MM.1S (cell line): Measurements from ENCODE around the gene HSPB7.
A peak's percentile ranks its signal among the peaks of the same experiment; 100 is the strongest.

Source experiments
- DNase-seq: peaks from one replicate; pipeline ENCODE4 v3.0.0-alpha.2; 2015
- H2AFZ ChIP-seq: fragments of 300-600 bp; sonication (generic); 2 replicates; pipeline ENCODE4 v1.6.0; 2016; ENCODE audit warnings: antibody characterized with exemption, low read length
- H3F3A ChIP-seq: fragments of 300-600 bp; sonication (generic); 2 replicates; pipeline ENCODE4 v1.6.1; 2016; ENCODE audit warnings: mild to moderate bottlenecking, antibody characterized with exemption, low read length, moderate library complexity, mixed read lengths; ENCODE audit not compliant: insufficient read depth
- H3K27ac ChIP-seq: fragments of 300-600 bp; sonication (generic); 2 replicates; pipeline ENCODE4 v1.5.1; 2016; ENCODE audit warnings: mild to moderate bottlenecking, low read length
- H3K27me3 ChIP-seq: fragments of 300-600 bp; sonication (generic); replicated peaks from 2 replicates; pipeline ENCODE4 v1.6.0; 2016; ENCODE audit warnings: low read length; ENCODE audit not compliant: insufficient read depth
- H3K36me3 ChIP-seq: fragments of 300-600 bp; sonication (generic); replicated peaks from 2 replicates; pipeline ENCODE4 v1.6.1; 2016; ENCODE audit warnings: mild to moderate bottlenecking, low read length, mixed read lengths; ENCODE audit not compliant: insufficient read depth
- H3K4me1 ChIP-seq: fragments of 300-600 bp; sonication (generic); 2 replicates; pipeline ENCODE4 v1.6.1; 2016; ENCODE audit warnings: low read length, mixed read lengths
- H3K4me2 ChIP-seq: fragments of 300-600 bp; sonication (generic); 2 replicates; pipeline ENCODE4 v1.6.0; 2016; ENCODE audit warnings: low read depth, low read length
- H3K4me3 ChIP-seq: fragments of 300-600 bp; sonication (generic); 2 replicates; pipeline ENCODE4 v1.5.1; 2016; ENCODE audit warnings: low read length, mixed read lengths
- H3K79me2 ChIP-seq: fragments of 300-600 bp; sonication (generic); 2 replicates; pipeline ENCODE4 v1.6.1; 2016; ENCODE audit warnings: mixed run types, low read length, mixed read lengths
- H3K9ac ChIP-seq: fragments of 300-600 bp; sonication (generic); 2 replicates; pipeline ENCODE4 v1.6.1; 2016; ENCODE audit warnings: low read length, mixed read lengths
- H3K9me2 ChIP-seq: fragments of 300-600 bp; sonication (generic); replicated peaks from 2 replicates; pipeline ENCODE4 v1.6.1; 2016; ENCODE audit warnings: mild to moderate bottlenecking, low read length, mixed read lengths; ENCODE audit not compliant: insufficient read depth
- H3K9me3 ChIP-seq: fragments of 300-600 bp; sonication (generic); replicated peaks from 2 replicates; pipeline ENCODE4 v1.6.1; 2016; ENCODE audit warnings: mild to moderate bottlenecking, low read length, mixed read lengths; ENCODE audit not compliant: insufficient read depth
- H4K20me1 ChIP-seq: fragments of 300-600 bp; sonication (generic); 2 replicates; pipeline ENCODE4 v1.6.1; 2016; ENCODE audit warnings: mild to moderate bottlenecking, low read length, moderate library complexity, mixed read lengths; ENCODE audit not compliant: insufficient read depth
- EZH2 ChIP-seq: fragments of 300-600 bp; sonication (generic); optimal IDR thresholded peaks from 2 replicates; pipeline ENCODE3; 2017; ENCODE audit warnings: low read depth, mild to moderate bottlenecking, antibody characterized with exemption, low read length, mixed read lengths
- EZH2phosphoT487 ChIP-seq: fragments of 300-600 bp; sonication (generic); IDR thresholded peaks from 2 replicates; pipeline ENCODE4 v1.6.1; 2018; ENCODE audit warnings: antibody characterized with exemption, low read length
- TF ChIP-seq, protein P1 (sequence below): fragments of 300-600 bp; sonication (generic); IDR thresholded peaks from 2 replicates; pipeline ENCODE4 v1.5.1; 2016; ENCODE audit warnings: antibody characterized with exemption, low read length, mixed read lengths

HSPB7 gene

DNA sequence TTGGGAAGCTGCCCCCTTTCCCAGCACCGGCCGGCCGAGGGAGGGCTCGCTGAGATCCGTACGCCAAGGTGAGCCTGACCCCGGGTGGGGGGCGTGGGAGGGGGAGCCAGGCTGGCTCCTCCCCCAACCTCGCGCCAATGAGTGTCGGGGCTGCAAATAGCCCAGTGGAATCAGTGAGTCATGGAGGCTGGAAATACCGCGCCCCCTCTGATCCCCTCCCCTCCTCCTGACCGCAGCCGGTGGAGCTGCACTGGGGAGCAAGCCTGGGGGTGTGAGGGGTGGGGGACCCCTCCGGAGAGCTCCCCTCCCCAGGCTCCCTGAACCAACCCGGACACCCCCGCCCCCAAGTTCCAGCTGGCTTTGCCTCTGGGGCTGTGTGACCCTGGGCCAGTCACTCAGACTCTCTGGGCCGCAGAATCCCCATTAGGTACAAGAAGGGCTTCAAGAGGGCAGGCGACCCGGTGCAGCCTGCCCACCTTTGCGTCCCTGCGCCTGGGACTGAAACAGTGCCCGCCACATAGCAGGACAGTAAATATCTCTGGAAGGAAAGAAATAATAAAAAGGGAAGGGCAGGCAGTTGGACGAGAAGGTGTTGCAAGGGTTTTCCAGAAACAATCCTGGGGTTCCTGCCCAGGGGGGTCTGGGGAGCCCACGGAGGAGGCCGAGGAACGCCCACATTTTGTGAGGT is 4.5 kb downstream of the HSPB7 start:
- H3K9ac ChIP-seq: no peak overlapping the region

GRCh38 chr1:16012590-16013219 is 5.1 kb downstream of the HSPB7 start:
- Histone ChIP-seq H3K9me3 (no peaks in the 10 kb centered on the region), H3K9ac (no peak overlapping the region), H3K9me2 (no peaks in the 10 kb centered on the region), H3K27me3 (peaks cover 29% of the 10 kb centered on the region), H4K20me1 (no peaks in the 10 kb centered on the region), H3F3A (no peaks in the 10 kb centered on the region), H3K79me2 (no peaks in the 10 kb centered on the region), H3K4me2 (peak overlapping the region; percentile 67), H2AFZ (peak overlapping the region; percentile 65), H3K4me1 (peaks cover 5% of the 10 kb centered on the region; the same call in 1 of the 2 replicates), H3K4me3 (peak overlapping the region; percentile 45), H3K36me3 (no peaks in the 10 kb centered on the region), H3K27ac (no peak overlapping the region)
- TF ChIP-seq EZH2phosphoT487 (no peak), EZH2 (no peak)
- TF ChIP-seq, protein P1, sequence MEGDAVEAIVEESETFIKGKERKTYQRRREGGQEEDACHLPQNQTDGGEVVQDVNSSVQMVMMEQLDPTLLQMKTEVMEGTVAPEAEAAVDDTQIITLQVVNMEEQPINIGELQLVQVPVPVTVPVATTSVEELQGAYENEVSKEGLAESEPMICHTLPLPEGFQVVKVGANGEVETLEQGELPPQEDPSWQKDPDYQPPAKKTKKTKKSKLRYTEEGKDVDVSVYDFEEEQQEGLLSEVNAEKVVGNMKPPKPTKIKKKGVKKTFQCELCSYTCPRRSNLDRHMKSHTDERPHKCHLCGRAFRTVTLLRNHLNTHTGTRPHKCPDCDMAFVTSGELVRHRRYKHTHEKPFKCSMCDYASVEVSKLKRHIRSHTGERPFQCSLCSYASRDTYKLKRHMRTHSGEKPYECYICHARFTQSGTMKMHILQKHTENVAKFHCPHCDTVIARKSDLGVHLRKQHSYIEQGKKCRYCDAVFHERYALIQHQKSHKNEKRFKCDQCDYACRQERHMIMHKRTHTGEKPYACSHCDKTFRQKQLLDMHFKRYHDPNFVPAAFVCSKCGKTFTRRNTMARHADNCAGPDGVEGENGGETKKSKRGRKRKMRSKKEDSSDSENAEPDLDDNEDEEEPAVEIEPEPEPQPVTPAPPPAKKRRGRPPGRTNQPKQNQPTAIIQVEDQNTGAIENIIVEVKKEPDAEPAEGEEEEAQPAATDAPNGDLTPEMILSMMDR: no peak
- DNase-seq: peak; percentile 36

More for the DNA sequence above, 4.5 kb downstream of the HSPB7 start:
- TF ChIP-seq, protein P1: no peak
- no peak for TF ChIP-seq EZH2
- TF ChIP-seq EZH2phosphoT487: no peak
- Histone ChIP-seq H3K4me2 (peak overlapping the region; percentile 67; the same call in 1 of the 2 replicates), H3K27ac (no peak overlapping the region), H3K9me2 (no peaks in the 10 kb centered on the region), H4K20me1 (no peaks in the 10 kb centered on the region), H3K27me3 (peaks cover 35% of the 10 kb centered on the region), H3K4me3 (peak overlapping the region; percentile 45), H3K9me3 (no peaks in the 10 kb centered on the region), H3F3A (no peaks in the 10 kb centered on the region), H3K4me1 (peaks cover 5% of the 10 kb centered on the region; the same call in 1 of the 2 replicates), H3K36me3 (no peaks in the 10 kb centered on the region), H3K79me2 (no peaks in the 10 kb centered on the region), H2AFZ (peak overlapping the region; percentile 65; the same call in 1 of the 2 replicates)
- DNase-seq: no peak

- Histone ChIP-seq H3F3A (no peaks in the 10 kb centered on the region), H3K79me2 (no peaks in the 10 kb centered on the region), H3K9ac (no peak overlapping the region), H3K27me3 (peaks cover 23% of the 10 kb centered on the region), H3K9me3 (no peaks in the 10 kb centered on the region), H2AFZ (0 out of 2 replicates have a peak overlapping the region, but pooled peaks have one; percentile 65), H4K20me1 (no peaks in the 10 kb centered on the region), H3K4me3 (no peak overlapping the region), H3K4me1 (peaks cover 5% of the 10 kb centered on the region; the same call in 1 of the 2 replicates), H3K4me2 (peak overlapping the region; percentile 67; the same call in 1 of the 2 replicates), H3K27ac (no peak overlapping the region), H3K36me3 (no peaks in the 10 kb centered on the region), H3K9me2 (no peaks in the 10 kb centered on the region)
- no peak for DNase-seq
- no peak for TF ChIP-seq EZH2
- no peak for TF ChIP-seq EZH2phosphoT487
Measured at GRCh38 chr1:16011936-16012589, 5.8 kb downstream of the HSPB7 start.
